PFSK-1 (cell line): ENCODE measurements around the gene RASGRP4.

Experiments
- FOXP2 ChIP-seq: optimal IDR thresholded peaks from 2 replicates; pipeline ENCODE3; 2011; ENCODE audit warnings: borderline replicate concordance, control low read depth, inconsistent platforms; ENCODE audit not compliant: insufficient read depth; ENCODE audit errors: extremely low read length, extremely low read depth
- POLR2AphosphoS5 ChIP-seq: IDR thresholded peaks from 2 replicates; pipeline ENCODE4 v1.6.1; 2012; ENCODE audit warnings: low read depth, mild to moderate bottlenecking, control low read depth, low read length, moderate library complexity
- REST ChIP-seq, 2 experiments: IDR thresholded peaks; 2 replicates each; pipeline versions ENCODE4 v1.6.1 to v1.8.0; 2011 to 2012; ENCODE audit warnings: low read depth in 2 of 2, low read length in 2 of 2, control low read depth in 1 of 2, inconsistent platforms in 1 of 2, mild to moderate bottlenecking in 1 of 2, moderate library complexity in 1 of 2; ENCODE audit not compliant: insufficient read depth in 1 of 2
- SIN3A ChIP-seq: IDR thresholded peaks from 2 replicates; pipeline ENCODE4 v1.6.1; 2012; ENCODE audit warnings: mild to moderate bottlenecking, low read length, moderate library complexity, borderline replicate concordance; ENCODE audit not compliant: insufficient read depth
- TAF1 ChIP-seq: IDR thresholded peaks from 2 replicates; pipeline ENCODE4 v1.6.1; 2012; ENCODE audit warnings: low read length, control low read depth, borderline replicate concordance; ENCODE audit not compliant: insufficient read depth

The RASGRP4 gene

GRCh38 chr19:38424272-38424671 lies 1.7 kb downstream of the RASGRP4 start:
- TF ChIP-seq REST (IDR thresholded peaks at IDR 0.05; ENCODE audit: insufficient read depth in 1 of 2, low read depth in 2 of 2, low read length in 2 of 2) = no peak
- TF ChIP-seq FOXP2 = no peak
- no peak for TF ChIP-seq TAF1
- TF ChIP-seq SIN3A = no peak
- no peak for TF ChIP-seq POLR2AphosphoS5

DNA sequence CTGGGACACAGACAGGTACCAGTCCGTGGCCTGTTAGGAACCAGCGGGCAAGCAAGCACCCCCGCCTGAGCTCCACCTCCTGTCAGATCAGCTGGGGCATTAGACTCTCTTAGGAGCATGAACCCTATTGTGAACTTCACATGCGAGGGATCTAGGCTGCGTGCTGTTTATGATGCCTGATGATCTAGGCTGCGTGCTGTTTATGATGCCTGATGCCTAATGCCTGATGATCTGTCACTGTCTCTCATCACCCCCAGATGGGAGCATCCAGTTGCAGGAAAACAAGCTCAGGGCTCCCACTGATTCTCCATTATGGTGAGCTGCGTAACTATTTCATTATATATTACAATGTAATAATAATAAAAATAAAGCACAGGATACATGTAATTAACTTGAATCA lies 3.6 kb downstream of the RASGRP4 start:
- TF ChIP-seq FOXP2 (no peak), SIN3A (no peak), REST (IDR thresholded peaks at IDR 0.05; ENCODE audit: insufficient read depth in 1 of 2, low read depth in 2 of 2, low read length in 2 of 2) (no peak), TAF1 (no peak), POLR2AphosphoS5 (no peak)

- TF ChIP-seq FOXP2 (no peak), REST (IDR thresholded peaks at IDR 0.05; ENCODE audit: insufficient read depth in 1 of 2, low read depth in 2 of 2, low read length in 2 of 2) (no peak), TAF1 (no peak), SIN3A (no peak)
Measured at GRCh38 chr19:38421856-38422255, 4.2 kb downstream of the RASGRP4 start.

GRCh38 chr19:38420935-38421334 lies 5.1 kb downstream of the RASGRP4 start:
- TF ChIP-seq TAF1 = no peak
- TF ChIP-seq REST (IDR thresholded peaks at IDR 0.05; ENCODE audit: insufficient read depth in 1 of 2, low read depth in 2 of 2, low read length in 2 of 2) = no peak
- no peak for TF ChIP-seq POLR2AphosphoS5
- TF ChIP-seq SIN3A = no peak
- no peak for TF ChIP-seq FOXP2
